Activated effector memory CD4-positive, alpha-beta T cell treated with anti-CD3 and anti-CD28 coated beads, Interleukin-2, amount 50 U/mL, for 16 hours (primary cell): Measurements from ENCODE around the gene CST5.
"Not testable (repeated sequence)": the region's sequence is repeated elsewhere in the genome, so short reads cannot be mapped to it uniquely, and the experiment has no call there.

Experiments
- DNase-seq: peaks from one replicate; pipeline ENCODE4 v3.0.0-alpha.2; 2020

The CST5 gene

DNA sequence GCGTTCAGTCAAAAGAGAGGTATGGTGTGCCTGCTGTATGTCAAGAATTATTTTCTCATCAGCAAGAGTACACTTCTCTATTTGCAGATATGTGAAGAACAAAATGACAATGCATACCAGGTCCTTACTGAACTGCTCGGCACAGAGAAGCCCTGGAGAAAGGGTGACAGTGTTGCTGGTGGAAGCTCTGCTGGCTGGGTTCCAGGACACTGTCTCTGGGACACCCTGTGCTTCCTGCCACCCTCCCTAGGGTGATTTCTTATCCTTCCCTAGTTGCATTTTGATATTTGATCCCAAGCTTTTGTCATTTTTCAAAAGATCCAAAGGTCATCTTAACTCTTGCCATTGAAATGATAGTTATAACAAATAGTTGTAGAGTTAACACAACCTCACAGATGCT, 8.3 kb upstream of the CST5 start:
- no peak for DNase-seq

GRCh38 chr20:23884771-23885162, 5.2 kb upstream of the CST5 start:
- no peak for DNase-seq

- DNase-seq = no peak
These were observed 4.7 kb upstream of the CST5 start for GRCh38 chr20:23884136-23884770.

- DNase-seq = no peak
These were observed 1.8 kb upstream of the CST5 start for GRCh38 chr20:23881371-23881770.

- DNase-seq = no peak
These were observed 869 bp upstream of the CST5 start for GRCh38 chr20:23880417-23880816.

DNA sequence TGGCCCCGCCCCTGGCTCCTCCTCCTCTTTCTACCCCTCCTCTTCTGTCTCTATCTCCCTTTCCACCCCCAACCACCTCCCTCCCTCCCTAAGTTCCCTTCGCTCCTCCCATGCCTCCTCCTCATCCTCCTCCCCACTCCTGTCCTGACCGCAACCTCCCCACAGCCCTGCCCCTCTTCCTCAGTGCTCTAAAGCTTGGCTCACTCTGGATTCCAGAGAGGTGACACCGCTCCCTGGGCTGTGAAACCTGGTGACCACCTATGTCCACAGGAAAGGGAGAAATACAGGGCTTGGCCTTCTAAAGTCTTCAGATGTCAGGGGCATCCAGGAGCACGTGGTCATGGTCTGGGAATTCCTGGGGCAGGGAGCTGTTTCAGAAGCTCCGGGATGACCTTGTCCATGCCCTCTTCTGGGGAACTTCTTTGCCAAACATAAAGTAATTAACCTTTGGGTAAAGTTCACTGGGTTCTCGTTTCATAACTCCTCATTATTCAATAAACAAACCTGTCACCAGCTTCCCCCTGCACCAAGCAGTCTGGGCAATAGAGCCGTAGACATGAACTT, 345 bp upstream of the CST5 start:
- no peak for DNase-seq

- no peak for DNase-seq
These were observed 761 bp downstream of the CST5 start for GRCh38 chr20:23878787-23879186.

DNA sequence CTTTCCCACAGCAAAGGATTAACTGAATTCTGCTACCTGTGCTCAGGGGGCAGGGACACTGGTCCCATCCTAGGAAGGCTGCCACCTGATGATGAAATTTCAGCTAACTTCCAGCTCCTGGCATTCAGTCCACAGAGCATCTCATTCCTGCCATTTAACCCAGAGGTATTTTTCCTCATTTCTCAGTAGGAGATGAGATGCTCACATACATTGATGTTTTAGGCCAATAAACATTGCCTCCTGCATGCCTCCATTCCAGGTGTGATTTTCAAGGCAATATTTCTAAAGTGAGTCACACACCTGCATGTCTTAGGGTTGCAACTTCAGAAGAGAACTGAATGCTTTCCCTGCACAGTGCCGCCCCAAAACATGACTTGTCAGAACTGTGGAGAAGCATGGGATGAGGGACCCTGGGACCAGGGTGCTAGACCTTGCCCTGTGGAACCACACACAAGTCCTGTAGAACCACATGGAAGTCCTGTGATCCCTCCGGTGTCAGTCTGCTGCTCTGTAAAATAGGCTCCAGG, 1.5 kb downstream of the CST5 start:
- DNase-seq = not testable (repeated sequence)

GRCh38 chr20:23877524-23877923, 2.0 kb downstream of the CST5 start:
- no peak for DNase-seq

GRCh38 chr20:23875606-23876237, 3.8 kb downstream of the CST5 start:
- no peak for DNase-seq

DNA sequence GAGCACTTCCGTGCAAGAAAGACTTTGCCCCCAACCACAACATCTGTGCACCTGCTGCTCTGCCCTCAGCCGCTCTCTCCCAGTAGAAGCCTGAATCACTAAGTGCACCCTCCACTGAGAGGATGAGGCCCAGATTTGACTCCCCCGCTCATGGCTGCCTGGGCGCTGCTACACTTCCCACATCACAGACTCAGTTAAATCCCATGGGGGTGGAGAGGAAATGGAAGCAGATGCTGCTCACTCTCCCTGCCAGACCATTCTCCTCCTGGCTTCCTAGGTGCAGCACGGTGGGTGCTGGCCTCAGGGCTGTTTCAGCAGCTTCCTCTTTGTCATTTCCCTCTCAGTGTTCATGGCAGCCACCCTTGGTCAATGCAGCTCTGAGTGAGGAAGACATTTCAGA, 4.8 kb downstream of the CST5 start:
- no peak for DNase-seq

GRCh38 chr20:23873370-23874015, 6.1 kb downstream of the CST5 start:
- DNase-seq = no peak

DNA sequence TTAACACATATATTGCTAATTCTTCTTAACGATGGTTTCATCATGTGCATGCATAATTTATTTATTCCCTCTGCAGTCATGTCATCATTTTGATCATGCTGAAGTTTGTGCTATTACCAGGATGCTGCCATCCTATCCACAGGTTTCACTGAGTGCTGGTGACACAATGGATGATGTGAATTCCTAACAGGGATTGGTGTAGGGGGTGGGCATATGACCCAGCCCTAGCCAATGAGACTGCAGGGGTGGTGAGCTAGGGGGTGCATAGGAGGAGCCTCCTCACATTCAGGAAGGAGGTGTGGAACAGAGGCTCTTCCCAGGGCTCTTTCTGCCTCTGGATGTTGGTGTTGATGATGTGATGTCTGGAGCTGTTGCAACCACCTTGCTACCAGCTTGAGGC, 7.5 kb downstream of the CST5 start:
- no peak for DNase-seq

- no peak for DNase-seq
These were observed 9.1 kb downstream of the CST5 start for GRCh38 chr20:23870461-23870860.

DNA sequence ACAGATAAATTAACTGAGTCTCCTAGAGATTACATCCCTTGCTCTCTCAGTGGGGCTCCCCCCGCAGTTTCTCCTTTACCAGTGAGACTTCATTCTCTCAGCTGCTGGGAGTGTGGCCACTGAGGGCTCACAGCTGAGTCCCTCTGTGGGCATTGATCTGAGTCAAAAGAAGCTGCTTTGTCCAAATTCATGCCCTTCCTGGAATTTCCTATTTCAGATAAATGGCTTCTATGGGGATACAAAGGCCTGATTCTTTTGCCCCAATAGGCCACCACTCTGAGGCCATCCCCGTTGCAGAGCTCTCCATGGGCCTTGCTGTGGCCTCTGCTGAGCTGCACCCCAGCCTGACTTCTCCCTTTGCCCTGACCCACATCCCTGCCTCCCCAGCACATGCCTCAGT, 10.0 kb downstream of the CST5 start:
- DNase-seq = no peak

- no peak for DNase-seq
These were observed 11.2 kb downstream of the CST5 start for GRCh38 chr20:23868321-23868720.

GRCh38 chr20:23867152-23867776, 12.3 kb downstream of the CST5 start:
- DNase-seq = no peak

GRCh38 chr20:23860771-23861170, 18.8 kb downstream of the CST5 start:
- not testable (repeated sequence) for DNase-seq

GRCh38 chr20:23857962-23858595, 21.5 kb downstream of the CST5 start:
- no peak for DNase-seq

DNA sequence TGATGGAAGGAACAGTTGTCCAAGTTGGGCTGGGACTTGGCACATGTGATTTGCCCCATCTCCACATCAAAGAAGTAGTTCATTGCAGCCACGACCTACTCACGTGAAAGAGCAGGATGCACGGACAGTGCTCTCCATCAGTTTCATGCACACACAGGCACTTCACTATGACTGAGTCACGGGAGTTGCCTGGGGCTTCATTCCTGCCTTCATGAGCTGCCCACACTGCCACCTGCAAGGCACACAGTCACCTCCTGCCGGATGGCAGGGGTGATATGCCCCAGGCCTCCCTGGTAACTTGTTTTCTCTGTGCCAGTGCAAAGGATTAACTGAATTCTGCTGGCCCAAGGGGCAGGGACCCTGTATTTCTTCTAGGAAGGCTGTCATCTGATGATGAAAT, 22.8 kb downstream of the CST5 start:
- DNase-seq = no peak

- no peak for DNase-seq
These were observed 23.3 kb downstream of the CST5 start for GRCh38 chr20:23856226-23856625.

DNA sequence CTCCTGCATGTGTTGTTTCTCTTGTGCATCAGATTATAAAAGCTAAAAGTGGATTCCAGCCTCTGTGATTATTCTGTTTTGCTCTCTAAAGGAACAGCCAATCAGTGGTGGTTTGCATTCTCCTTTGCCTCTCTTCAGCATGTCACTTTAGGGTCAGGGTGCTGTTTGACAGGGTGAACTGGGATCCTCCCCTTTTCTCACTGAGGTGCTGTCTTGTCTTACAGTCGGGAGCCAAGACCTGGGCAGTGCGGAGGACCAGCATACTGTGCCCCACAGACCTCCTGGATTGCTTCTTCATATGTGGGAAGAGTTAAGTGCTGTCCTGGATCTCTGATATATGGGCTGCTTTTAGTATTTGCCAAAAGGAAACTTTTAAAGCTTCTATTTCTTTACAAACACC, 37.9 kb downstream of the CST5 start:
- DNase-seq = no peak

- DNase-seq = no peak
These were observed 43.8 kb downstream of the CST5 start for GRCh38 chr20:23835716-23836115.
